GM06990 (cell line): ENCODE data around the gene PLAAT5.
"Not testable (repeated sequence)": the region's sequence is repeated elsewhere in the genome, so short reads cannot be mapped to it uniquely, and the experiment has no call there.

Experiments used
- DNase-seq: peaks from one replicate; pipeline ENCODE4 v3.0.0-alpha.2; 2011; ENCODE audit not compliant: insufficient read length; ENCODE audit errors: extremely low read depth
- H3K27me3 ChIP-seq: replicated peaks from 2 replicates; pipeline ENCODE4 v1.6.0; 2011; ENCODE audit warnings: low read length; ENCODE audit not compliant: control insufficient read depth, insufficient read depth
- H3K36me3 ChIP-seq: 2 replicates; pipeline ENCODE4 v1.5.1; 2011; ENCODE audit warnings: low read length; ENCODE audit not compliant: control insufficient read depth, insufficient read depth
- H3K4me3 ChIP-seq: replicated peaks from 2 replicates; pipeline ENCODE4 v1.5.1; 2011; ENCODE audit warnings: low read depth, mild to moderate bottlenecking, control low read depth, low read length
- TF ChIP-seq, protein P1 (sequence below): IDR thresholded peaks from 2 replicates; pipeline ENCODE4 v1.5.1; 2011; ENCODE audit warnings: low read length, control low read depth, mild to moderate bottlenecking, inconsistent platforms; ENCODE audit not compliant: insufficient read depth, poor library complexity, severe bottlenecking

Gene PLAAT5

DNA sequence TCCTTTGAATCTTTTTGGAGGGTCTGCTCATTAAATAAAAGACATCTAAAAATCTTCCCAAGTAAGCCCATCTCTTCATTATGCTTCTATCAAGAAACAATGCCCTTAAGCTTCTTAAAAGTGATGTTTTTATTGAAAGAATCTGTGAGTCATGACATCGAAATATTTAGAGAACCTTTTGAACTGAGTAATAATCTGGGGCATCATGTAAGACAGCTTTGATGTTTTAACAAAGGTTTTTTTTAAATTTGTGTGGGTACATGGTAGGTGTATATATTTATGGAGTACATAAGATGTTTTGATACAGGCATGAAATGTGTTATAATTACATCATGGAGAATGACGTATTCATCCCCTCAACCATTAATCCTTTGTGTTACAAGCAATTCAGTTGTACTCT, 46.8 kb downstream of the PLAAT5 start:
- no peak for DNase-seq
- Histone ChIP-seq H3K36me3 (no peaks in the 10 kb centered on the region), H3K27me3 (no peaks in the 10 kb centered on the region), H3K4me3 (no peak overlapping the region)
- TF ChIP-seq, protein P1, sequence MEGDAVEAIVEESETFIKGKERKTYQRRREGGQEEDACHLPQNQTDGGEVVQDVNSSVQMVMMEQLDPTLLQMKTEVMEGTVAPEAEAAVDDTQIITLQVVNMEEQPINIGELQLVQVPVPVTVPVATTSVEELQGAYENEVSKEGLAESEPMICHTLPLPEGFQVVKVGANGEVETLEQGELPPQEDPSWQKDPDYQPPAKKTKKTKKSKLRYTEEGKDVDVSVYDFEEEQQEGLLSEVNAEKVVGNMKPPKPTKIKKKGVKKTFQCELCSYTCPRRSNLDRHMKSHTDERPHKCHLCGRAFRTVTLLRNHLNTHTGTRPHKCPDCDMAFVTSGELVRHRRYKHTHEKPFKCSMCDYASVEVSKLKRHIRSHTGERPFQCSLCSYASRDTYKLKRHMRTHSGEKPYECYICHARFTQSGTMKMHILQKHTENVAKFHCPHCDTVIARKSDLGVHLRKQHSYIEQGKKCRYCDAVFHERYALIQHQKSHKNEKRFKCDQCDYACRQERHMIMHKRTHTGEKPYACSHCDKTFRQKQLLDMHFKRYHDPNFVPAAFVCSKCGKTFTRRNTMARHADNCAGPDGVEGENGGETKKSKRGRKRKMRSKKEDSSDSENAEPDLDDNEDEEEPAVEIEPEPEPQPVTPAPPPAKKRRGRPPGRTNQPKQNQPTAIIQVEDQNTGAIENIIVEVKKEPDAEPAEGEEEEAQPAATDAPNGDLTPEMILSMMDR = no peak

DNA sequence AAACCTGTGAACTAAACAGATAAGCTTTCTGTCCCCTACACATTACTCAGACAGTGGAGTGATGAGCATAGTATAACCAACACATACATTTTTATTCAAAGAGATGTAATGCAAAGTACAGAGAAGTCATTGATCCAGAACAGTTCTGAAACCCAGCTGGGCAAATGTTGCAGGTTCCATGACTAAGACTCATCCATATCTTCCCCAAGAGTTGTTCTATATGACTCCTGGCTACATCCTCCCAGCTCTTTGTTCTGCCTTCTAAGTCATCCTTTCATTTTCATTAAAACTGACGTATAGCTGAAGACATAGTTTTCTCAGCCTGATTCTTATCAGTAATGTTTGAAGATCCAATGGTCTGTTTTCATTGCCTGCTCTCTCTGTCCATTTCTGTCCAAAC, 47.3 kb downstream of the PLAAT5 start:
- no peaks in the 10 kb centered on the region for H3K27me3 ChIP-seq
- TF ChIP-seq, protein P1 = no peak
- no peaks in the 10 kb centered on the region for H3K36me3 ChIP-seq
- no peak overlapping the region for H3K4me3 ChIP-seq
- no peak for DNase-seq

DNA sequence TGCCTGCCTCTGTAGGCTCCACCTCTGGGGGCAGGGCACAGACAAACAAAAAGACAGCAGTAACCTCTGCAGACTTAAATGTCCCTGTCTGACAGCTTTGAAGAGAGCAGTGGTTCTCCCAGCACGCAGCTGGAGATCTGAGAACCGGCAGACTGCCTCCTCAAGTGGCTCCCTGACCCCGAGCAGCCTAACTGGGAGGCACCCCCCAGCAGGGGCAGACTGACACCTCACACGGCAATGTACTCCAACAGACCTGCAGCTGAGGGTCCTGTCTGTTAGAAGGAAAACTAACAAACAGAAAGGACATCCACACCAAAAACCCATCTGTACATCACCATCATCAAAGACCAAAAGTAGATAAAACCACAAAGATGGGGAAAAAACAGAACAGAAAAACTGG, 55.1 kb downstream of the PLAAT5 start:
- not testable (repeated sequence) for H3K36me3 ChIP-seq, H3K27me3 ChIP-seq, DNase-seq, H3K4me3 ChIP-seq

DNA sequence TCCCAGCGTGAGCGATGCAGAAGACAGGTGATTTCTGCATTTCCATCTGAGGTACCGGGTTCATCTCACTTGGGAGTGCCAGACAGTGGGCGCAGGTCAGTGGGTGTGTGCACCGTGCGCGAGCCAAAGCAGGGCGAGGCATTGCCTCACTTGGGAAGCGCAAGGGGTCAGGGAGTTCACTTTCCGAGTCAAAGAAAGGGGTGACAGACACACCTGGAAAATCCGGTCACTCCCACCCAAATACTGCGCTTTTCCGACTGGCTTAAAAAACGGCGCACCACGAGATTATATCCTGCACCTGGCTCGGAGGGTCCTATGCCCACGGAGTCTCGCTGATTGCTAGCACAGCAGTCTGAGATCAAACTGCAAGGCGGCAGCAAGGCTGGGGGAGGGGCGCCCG, 55.6 kb downstream of the PLAAT5 start:
- not testable (repeated sequence) for H3K4me3 ChIP-seq, DNase-seq, H3K36me3 ChIP-seq, H3K27me3 ChIP-seq

DNA sequence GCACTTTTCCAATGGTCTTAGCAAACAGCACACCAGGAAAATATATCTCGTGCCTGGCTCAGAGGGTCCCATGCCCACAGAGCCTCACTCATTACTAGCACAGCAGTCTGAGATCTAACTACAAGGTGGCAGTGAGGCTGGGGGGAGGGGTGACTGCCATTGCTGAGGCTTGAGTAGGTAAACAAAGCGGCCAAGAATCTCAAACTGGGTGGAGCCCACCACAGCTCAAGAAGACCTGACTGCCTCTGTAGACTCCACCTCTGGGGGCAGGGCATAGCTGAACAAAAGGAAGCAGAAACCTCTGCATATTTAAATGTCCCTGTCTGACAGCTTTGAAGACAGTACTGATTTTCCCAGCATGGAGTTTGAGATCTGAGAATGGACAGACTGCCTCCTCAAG, 60.2 kb downstream of the PLAAT5 start:
- DNase-seq, H3K4me3 ChIP-seq, H3K36me3 ChIP-seq, H3K27me3 ChIP-seq: not testable (repeated sequence)

DNA sequence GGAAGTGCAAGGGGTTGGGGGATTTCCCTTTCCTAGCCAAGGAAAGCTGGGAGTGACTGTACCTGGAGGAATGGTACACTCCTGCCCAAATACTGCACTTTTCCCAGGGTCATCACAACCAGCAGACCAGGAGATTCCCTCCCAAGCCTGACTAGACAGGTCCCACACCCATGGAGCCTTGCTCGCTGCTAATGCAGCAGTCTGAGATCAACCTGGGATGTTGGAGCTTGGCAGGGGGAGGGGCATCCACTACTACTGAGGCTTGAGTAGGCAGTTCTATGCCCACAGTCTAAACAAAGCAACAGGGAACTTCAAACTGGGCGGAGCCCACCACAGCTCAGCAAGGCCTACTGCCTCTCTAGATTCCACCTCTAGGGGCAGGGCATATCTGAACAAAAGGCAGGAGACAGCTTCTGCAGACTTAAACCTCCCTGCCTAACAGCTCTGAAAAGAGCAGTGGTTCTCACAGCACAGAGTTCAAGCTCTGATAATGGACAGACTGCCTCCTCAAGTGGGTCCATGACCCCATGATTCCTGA, 62.9 kb downstream of the PLAAT5 start:
- TF ChIP-seq, protein P1 = no peak
- Histone ChIP-seq H3K27me3 (no peaks in the 10 kb centered on the region), H3K4me3 (no peak overlapping the region), H3K36me3 (no peaks in the 10 kb centered on the region)
- no peak for DNase-seq

DNA sequence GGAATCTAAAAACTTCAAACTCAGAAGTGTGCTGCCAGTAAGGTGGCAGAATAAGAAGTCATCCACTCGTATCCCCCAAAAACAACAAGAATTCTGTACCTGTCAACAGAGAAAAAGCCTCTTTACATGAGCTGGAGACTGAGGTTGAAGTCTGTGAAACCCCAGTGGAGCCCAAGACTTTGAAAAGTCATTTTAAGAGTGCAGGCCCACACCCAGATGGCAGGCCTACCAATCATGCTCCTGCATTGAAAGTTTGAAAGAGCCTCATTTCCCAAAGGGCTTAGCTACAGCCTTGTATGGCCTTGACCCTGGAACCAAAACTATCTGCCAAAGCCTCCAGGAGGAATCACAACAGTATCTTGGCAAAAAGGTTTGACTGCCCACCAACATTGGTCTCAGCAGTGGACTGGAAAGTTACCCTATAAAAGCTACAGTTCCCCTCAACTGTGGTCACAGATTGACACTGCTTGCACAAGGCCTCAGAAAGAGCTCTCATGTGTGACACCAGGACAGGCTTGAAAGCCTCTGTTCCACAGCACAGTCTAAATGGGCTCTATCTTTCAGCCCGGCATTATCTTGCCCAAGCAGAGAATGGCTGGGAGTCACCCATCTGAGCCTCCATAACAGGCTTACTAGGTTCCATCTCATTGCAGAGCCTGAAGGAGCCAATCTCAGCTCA, 73.7 kb downstream of the PLAAT5 start:
- TF ChIP-seq, protein P1 = no peak
- Histone ChIP-seq H3K4me3 (no peak overlapping the region), H3K27me3 (no peaks in the 10 kb centered on the region), H3K36me3 (no peaks in the 10 kb centered on the region)
- DNase-seq = no peak
